Right lobe of liver (tissue), 4 donors: ENCODE data around the gene UNC5B.
"Not testable (repeated sequence)": the region's sequence is repeated elsewhere in the genome, so short reads cannot be mapped to it uniquely, and the experiment has no call there.

Source experiments
- POLR2A ChIP-seq: fragments of 450-650 bp; IDR thresholded peaks from one replicate; pipeline ENCODE4 v1.6.1; 2017; ENCODE audit warnings: antibody characterized with exemption, mild to moderate bottlenecking
- TF ChIP-seq, protein P1 (sequence below), 4 donors: fragments of 200-600 bp in 3 of 4; fragments of 450-650 bp in 1 of 4; IDR thresholded peaks; one replicate each; pipeline versions ENCODE4 v1.5.1 to v1.8.0; 2016 to 2022; ENCODE audit warnings: antibody characterized with exemption in 4 of 4, mild to moderate bottlenecking in 2 of 4
- donor health status: DM: no; HTN: no; CAD: no.
- donor health status: DM: no; HTN: no; CAD: no.
- donor health status: DM: no; HTN: yes; CAD: no.

DNA sequence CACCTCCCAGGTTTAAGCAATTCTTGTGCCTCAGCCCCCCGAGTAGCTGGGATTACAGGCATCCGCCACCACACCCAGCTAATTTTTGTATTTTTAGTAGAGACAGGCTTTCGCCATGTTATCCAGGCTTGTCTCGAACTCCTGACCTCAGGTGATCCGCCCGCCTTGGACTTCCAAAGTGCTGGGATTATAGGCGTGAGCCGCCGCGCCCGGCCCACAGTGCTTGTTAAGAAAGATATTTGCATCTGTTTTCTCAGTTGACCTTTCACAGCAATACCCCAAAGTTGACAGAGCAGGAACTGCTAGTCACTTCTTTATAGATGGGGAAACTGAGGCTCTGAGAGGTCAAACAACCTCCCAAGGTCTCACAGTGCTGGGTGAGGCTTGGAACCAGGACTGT, 60.6 kb downstream of the UNC5B start:
- TF ChIP-seq POLR2A = not testable (repeated sequence)
- TF ChIP-seq, protein P1, sequence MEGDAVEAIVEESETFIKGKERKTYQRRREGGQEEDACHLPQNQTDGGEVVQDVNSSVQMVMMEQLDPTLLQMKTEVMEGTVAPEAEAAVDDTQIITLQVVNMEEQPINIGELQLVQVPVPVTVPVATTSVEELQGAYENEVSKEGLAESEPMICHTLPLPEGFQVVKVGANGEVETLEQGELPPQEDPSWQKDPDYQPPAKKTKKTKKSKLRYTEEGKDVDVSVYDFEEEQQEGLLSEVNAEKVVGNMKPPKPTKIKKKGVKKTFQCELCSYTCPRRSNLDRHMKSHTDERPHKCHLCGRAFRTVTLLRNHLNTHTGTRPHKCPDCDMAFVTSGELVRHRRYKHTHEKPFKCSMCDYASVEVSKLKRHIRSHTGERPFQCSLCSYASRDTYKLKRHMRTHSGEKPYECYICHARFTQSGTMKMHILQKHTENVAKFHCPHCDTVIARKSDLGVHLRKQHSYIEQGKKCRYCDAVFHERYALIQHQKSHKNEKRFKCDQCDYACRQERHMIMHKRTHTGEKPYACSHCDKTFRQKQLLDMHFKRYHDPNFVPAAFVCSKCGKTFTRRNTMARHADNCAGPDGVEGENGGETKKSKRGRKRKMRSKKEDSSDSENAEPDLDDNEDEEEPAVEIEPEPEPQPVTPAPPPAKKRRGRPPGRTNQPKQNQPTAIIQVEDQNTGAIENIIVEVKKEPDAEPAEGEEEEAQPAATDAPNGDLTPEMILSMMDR (IDR thresholded peaks at IDR 0.05) = not testable (repeated sequence)
